GM18870 (cell line): ENCODE results near the gene CLDN9.
A peak's percentile ranks its signal among the peaks of the same experiment; 100 is the strongest.

ENCODE experiments used
- ATAC-seq: cut with Tn5 transposase; IDR thresholded peaks from one replicate; pipeline ENCODE4 v1.9.1; 2021; ENCODE audit warnings: moderate library complexity; ENCODE audit not compliant: unreplicated experiment

The CLDN9 gene, protein sequence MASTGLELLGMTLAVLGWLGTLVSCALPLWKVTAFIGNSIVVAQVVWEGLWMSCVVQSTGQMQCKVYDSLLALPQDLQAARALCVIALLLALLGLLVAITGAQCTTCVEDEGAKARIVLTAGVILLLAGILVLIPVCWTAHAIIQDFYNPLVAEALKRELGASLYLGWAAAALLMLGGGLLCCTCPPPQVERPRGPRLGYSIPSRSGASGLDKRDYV

DNA sequence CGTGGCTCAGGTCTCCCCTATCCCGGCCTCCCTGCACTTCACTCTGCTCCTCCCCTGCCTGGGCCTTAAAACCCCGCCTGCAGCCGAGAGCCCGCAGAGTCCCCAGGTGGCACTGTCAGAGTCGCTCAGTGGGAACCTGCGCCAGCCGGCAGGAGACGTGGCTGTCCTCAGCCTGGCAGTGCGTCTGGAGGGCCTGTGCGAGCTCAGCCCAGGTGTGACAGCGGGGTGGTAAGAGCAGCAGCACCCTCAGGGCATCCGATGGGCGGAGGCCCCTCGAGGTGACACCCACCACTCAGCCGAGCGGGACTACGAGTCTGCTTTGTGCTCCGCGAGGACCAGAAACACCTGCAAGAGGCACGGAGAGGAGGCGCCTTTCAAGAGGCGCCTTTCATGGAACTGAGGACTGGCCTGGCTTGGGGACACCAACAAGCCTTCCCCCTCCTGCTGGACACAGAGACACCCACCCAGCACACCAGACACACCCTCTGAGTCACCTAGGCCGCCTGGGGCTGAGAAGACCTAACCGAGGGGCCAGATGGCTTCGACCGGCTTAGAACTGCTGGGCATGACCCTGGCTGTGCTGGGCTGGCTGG, at the start of gene CLDN9:
Gene CLDN9, plus strand, starts transcription at position 96 of the 593 bp plus-strand sequence. Its CDS starts 440 bp downstream, at position 536.
- ATAC-seq = no peak

DNA sequence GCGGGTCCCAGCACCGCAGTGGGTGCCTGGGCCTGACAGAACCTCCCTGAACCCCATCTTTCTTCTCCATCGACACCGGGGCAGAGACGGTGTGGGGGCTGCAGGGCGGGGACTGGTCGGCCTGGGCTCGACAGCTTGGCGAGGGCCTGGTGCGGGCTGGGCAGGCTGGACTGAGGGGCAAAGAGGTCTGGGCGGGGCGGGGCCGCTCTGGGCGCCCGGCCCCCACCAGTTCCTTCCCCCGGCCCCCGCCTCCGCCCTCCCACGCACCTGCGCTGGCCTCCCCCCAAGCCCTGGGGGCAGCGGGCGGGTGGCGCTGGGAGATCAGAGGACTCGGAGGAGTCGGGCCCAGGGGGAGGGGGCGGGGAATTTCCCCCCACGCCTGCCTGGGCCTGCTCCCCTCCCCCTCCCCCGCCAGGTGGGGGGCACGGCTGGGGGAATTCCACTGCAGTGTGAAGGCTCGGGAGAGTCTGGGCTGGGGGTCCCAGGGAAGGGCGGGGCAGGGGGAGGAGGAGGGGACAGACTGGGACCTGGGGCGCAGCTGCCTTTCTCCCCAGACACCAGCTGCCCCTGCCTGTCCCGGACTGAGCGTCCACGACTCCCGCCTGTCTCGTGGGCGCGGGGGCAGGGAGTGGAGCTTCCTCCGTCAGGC, 49.5 kb upstream of the CLDN9 start:
- no peak for ATAC-seq

DNA sequence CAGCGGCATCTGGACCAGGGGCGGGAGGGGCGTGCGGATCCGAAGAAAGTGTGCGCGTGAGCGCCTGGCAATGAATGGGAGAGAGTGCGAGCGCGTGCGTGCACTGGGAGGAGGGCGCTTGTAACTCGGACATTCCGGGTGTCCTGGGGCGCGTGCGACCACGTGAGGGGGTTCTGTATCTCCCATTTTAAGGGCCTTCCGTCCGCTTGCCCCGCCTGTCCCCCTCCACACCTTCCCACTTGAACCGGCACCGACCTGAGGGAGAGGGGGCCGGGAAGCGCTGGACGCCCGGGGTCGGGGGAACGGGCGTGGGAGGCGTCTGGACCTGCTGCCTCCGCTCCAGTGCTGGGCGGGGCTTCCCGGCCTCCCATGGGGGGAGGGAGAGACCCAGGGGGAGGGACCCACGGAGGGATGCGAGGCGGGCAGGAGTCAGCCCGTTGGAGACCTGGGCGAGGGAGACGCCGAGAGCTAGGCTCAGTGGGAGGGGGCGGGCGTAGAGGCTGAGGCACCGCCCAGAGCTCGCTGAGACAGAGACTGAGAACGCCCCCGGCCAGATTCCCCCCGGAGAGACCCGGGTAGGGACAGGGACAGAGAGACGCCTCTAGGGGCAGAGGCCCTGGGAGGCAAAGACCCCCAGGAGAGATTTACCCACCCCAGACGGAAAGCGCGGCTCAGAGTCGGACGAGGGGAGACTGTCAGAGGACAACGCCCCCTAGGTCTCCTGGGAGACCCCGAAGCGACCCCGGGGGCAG, 48.8 kb upstream of the CLDN9 start, which contains the start of gene KREMEN2:
Gene KREMEN2, plus strand, starts transcription at position 553 of the 752 bp plus-strand sequence. CDS start 246 bp downstream, outside the sequence.
- no peak for ATAC-seq

DNA sequence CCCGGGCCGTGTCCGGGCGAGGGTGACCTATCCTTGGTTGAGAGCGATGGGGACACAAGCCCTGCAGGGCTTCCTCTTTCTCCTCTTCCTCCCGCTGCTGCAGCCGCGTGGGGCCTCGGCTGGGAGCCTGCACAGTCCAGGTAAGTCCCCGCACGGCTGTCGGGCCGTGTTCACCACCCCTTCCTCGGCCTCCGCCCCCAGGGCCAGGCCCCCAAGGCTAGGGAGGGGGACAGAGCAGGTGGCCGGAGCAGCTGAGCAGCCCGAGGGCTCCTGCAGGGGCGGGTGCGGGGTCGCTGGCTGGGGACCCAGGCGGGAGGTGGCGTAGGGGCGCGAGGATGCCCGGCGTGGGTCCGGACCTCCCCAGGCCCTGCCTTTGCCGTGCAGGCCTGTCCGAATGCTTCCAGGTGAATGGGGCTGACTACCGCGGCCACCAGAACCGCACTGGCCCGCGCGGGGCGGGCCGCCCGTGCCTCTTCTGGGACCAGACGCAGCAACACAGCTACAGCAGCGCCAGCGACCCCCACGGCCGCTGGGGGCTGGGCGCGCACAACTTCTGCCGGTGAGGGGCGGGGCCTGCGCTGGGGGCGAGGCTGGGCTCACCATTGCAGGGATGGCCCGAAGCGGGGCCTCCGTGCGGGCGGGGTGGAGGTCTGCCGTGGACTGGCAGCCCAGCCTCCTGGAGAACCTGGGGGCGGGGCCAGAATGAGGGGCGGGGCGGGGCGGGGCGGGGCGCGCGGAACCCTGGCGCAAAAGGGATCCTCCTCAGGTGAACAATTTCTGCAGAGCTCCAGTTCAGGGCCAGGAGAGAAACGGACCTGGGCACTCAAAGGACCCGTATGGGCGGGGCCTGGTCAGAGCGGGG, 48.0 kb upstream of the CLDN9 start:
- ATAC-seq = no peak

DNA sequence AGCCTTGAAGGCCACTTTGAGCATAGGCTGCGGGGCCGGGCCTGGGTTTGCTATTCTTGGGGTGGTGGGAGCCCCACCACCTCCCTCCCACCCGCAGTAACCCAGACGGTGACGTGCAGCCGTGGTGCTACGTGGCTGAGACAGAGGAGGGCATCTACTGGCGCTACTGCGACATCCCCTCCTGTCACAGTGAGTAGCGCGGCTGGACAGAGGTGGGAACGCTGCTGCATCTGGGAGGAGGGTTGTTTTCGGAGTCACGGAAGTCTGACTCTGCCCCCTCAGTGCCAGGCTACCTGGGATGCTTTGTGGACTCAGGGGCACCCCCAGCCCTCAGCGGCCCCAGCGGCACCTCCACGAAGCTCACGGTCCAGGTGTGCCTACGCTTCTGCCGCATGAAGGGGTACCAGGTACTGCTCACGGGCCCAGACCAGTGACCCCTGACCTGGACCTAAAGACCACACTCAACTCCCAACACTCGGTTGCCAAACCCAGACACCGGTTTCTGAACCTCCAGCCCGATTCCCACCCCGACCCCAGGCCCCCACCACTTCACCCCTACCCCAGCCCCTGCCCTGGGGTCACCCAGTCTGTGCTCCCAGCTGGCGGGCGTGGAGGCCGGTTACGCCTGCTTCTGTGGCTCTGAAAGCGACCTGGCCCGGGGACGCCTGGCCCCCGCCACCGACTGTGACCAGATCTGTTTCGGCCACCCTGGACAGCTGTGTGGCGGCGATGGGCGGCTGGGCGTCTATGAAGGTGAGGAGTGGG, 46.5 kb upstream of the CLDN9 start:
- ATAC-seq = no peak

DNA sequence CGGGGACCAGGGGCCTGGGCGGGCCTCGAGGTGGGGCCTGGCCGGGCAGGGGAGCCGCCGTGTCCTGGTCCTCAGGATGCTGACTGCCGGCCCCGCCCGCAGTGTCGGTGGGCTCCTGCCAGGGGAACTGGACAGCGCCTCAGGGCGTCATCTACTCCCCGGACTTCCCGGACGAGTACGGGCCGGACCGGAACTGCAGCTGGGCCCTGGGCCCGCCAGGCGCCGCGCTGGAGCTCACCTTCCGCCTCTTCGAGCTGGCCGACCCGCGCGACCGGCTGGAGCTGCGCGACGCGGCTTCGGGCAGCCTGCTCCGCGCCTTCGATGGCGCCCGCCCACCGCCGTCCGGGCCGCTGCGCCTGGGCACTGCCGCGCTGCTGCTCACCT, 45.9 kb upstream of the CLDN9 start:
- no peak for ATAC-seq

DNA sequence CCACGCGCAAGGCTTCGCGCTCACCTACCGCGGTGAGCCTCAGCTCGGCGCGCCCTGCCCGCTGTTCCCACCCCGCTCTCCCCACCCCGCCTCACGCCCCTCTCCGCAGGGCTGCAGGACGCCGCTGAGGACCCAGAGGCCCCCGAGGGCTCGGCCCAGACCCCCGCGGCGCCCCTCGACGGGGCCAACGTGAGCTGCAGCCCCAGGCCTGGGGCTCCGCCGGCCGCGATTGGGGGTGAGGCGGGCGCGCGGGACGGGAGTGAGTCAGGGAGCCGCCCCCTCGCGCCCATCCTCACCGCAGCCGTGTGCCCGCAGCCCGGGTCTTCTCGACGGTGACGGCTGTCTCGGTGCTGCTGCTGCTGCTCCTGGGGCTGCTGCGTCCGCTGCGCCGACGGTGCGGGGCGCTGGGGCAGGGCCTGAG, 45.5 kb upstream of the CLDN9 start:
- ATAC-seq = no peak

DNA sequence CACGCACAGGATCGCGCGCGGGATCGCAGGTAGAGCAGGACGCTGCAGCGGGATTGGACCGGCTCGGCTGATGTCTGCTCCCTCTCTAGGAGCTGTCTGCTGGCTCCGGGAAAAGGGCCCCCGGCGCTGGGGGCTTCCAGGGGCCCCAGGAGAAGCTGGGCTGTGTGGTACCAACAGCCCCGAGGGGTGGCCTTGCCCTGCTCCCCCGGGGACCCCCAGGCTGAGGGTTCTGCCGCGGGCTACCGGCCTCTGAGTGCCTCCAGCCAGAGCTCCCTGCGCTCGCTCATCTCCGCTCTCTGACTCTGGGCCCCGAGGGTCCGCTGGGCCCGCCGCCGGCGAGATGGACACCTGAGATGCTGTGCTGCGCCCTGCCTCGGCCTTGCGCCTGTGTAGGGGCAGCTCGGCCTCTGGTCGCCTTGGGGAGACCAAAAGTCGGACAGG, 45.0 kb upstream of the CLDN9 start:
- ATAC-seq = no peak

DNA sequence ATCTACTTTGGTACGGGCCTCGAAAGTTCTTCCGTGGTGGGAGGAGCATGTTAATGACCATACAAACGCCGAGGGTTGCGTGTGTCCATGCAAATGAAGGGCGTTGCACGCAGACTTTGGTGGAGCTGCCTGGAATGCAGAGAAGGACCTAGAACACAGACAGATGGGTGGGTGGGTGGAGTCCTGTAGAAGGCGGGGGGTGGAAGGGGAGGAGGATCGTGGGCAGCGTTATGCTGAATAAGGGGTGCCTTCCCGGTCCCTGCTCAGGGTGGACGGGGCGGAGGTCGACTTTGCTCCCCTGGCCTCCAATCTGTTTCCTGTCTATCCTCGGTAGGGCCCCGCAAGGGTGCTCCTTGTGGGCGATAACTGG, 44.4 kb upstream of the CLDN9 start:
- no peak for ATAC-seq

DNA sequence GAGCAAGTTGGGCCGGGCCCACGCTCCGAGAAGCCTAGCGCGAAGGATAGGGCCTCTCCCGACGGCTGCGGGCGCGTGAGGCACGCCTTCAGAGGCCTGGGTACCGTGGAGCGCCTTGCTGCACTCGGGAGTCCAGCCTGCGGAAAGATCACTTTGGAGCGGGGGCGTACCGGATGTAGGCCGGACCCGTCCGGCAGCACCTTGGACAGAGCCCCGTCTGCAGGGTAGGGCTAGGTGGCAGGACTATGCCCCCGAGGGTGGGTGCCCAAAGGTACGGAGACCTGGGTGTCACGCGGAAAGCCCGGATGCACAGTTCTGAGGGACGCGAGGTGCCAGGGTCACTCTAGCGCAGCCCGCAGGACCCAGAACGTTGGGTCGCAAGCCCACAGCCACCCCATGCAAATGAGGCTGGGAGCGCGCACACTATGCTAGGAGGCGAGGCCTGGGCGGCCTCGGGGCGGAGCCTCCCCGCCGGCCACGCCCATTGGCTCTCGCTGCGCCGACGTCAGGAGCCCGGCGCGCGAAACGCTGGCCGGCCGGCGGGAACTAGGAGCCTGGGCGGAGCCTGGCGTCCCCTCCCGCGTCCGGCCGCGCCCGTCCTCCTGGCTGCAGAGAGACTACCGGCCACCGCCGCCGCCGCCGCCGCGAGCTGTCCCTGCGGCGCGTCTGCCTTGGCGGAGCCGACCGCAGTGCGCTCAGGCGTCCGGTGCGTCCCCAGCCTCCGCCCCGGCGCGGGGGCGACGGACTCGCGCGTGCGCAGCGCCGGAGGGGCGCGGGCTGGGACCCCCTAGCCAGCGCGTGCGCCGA, 43.8 kb upstream of the CLDN9 start, which contains the start of gene PAQR4:
Gene PAQR4, plus strand, starts transcription at position 611 of the 807 bp plus-strand sequence. CDS start 327 bp downstream, outside the sequence.
- ATAC-seq = peak; percentile 38

DNA sequence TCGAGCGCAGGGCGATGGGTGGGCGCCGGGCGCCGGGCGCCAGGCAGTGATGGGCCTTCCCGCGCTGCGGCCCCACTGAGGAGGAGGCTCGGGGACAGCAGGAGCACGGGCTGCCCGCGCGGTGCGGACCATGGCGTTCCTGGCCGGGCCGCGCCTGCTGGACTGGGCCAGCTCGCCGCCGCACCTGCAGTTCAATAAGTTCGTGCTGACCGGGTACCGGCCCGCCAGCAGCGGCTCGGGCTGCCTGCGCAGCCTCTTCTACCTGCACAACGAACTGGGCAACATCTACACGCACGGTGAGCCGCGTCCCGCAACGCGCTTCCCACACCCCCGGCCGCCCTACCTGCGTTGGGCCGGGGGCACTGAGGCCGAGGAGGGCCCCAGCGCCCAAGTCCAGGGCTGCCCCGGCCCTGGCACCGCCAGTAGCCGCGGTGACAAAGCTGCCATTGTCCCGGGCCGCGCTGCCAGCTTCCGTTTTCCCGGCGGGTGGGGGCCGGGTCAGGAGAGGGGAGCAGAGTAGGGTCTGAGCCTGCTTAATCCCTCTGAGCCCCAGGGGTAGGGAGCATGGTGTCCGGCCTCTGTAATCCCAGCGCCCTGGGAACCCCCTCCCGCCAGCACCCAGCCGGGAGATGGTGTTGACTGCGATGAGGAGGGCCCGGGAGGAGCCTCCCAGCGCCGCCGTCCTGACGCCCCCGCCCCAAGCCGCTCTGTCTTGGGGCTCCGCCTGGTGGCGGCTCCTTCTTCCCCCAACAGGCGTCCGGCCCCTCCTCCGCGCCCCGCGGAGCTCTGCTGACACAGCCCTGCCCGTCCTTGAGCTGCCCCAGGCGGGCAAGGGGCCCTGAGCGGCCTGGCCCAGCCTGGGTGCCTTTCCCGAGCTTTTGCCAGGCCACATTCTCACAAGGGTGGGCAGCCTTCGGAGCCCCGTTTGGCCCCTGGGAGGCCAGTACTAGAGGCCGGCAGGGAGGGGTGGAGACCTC, 42.9 kb upstream of the CLDN9 start:
- ATAC-seq = peak; percentile 10

DNA sequence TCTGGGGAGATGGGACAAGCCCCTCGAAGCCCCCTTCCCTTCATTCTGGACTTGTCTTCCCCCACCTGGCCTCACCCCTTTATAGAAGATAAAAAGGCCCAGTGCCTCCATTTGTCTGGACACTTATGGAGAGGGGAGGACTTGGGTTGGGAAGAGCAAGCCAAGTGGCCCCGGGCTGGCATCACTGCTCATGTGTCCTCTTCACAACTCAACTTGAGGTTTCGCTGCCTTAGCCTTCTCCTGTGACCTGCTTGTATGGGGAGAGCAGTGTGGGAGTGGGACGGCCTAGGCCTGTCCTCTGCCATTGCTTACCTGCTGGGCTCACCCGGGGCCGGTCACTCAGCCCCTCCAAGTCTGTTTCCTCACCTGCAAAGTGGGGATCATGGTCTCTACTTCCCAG, 42.2 kb upstream of the CLDN9 start:
- no peak for ATAC-seq

DNA sequence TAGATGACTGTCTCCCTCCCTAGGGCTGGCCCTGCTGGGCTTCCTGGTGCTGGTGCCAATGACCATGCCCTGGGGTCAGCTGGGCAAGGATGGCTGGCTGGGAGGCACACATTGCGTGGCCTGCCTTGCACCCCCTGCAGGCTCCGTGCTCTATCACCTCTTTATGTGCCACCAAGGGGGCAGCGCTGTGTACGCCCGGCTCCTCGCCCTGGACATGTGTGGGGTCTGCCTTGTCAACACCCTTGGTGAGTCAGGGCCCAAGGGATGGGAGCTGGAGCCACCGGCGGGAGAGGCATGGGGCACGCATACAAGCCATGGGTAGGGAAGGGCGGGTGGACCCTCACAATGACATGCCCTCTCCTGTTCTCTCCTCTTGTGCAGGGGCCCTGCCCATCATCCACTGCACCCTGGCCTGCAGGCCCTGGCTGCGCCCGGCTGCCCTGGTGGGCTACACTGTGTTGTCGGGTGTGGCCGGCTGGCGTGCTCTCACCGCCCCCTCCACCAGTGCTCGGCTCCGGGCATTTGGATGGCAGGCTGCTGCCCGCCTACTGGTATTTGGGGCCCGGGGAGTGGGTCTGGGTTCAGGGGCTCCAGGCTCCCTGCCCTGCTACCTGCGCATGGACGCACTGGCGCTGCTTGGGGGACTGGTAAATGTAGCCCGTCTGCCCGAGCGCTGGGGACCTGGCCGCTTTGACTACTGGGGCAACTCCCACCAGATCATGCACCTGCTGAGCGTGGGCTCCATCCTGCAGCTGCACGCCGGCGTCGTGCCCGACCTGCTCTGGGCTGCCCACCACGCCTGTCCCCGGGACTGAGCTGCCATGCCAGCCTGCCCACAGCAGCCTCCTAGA, 41.4 kb upstream of the CLDN9 start:
- no peak for ATAC-seq

DNA sequence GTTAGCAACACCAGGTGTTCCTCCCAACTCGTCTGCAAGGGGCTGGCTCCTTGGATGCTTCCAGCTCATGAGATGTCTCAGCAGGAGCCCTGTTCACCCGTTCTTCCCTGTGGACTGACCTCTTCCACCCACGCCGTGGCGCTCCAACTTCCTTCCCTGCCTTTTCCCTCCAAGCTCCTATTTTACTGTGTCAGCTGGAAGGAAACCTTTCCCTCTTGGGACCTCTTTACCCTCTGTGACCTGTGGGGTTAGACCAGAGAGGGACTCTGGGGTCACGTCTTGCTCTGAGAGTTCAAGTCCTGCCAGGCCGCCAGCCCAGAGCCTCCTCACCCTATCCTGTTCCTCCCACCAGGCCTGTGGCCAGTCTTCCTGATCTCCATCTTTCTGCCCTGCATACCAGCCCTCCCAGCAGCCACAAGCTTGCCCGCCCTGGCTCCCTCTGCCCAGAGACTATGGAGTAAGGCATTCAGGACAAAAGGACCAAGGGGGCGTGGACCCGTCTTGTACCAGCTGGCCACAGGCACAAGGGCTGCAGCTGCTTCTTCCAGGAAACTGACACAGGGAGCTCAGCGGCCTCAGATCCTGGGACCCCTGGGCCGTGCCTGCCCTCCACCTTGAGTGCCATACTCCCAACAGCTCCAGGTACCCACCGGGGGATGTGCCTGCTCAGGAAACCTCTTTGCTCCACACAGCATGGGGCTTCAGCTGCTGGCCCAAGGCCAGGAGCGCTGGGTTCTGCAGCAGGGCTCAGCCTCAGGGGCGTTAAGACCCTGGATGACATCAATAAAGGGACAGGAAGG, 40.5 kb upstream of the CLDN9 start:
- ATAC-seq = no peak

DNA sequence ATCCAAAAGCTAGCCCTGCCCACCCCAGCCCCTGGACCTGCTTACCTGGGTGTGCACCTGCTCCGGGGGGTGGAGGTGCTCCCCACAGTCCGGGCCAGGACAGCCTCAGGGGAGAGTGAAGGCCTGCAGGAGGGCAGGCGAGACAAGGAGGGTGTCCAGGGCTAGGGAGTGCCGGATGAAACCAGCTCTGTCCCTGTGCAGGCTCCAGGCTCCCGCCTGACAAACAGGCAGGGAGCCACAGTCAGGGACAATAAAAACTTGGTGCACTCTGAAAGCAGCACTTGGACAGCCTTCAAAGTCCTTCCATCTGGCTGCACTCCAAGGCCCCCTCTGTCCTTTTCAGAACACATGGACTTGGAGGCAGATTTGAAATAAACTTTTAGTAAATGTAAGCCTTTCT, 39.6 kb upstream of the CLDN9 start:
- ATAC-seq = no peak
